Stomach (tissue), 4 donors: Measurements from ENCODE around the gene ZDHHC11.
"Not testable (repeated sequence)": the region's sequence is repeated elsewhere in the genome, so short reads cannot be mapped to it uniquely, and the experiment has no call there.

Experiments
- CTCF ChIP-seq, 7 experiments: fragments of 450-650 bp in 4 of 7; fragments of 200-600 bp in 3 of 7; sonication (generic) in 3 of 7; IDR thresholded peaks; one replicate each; pipeline ENCODE4 v1.5.1; 2016 to 2019; ENCODE audit warnings: antibody characterized with exemption in 7 of 7, control low read depth in 2 of 7, mild to moderate bottlenecking in 1 of 7
- EP300 ChIP-seq: sonication (generic); formaldehyde crosslinking; IDR thresholded peaks from one replicate; pipeline ENCODE4 v1.6.1; 2017; ENCODE audit warnings: antibody characterized with exemption
- POLR2A ChIP-seq, 4 donors: fragments of 450-650 bp; IDR thresholded peaks; one replicate each; pipeline ENCODE4 v1.6.1; 2016; ENCODE audit warnings: antibody characterized with exemption in 4 of 4, control low read depth in 2 of 4, mild to moderate bottlenecking in 1 of 4, moderate library complexity in 1 of 4
- POLR2AphosphoS5 ChIP-seq, 3 donors: sonication (generic); formaldehyde crosslinking; IDR thresholded peaks; one replicate each; pipeline ENCODE4 v1.6.1; 2016; ENCODE audit warnings: antibody characterized with exemption in 3 of 3

GRCh38 chr5:840118-840973 is 10.4 kb downstream of the ZDHHC11 start:
- not testable (repeated sequence) for TF ChIP-seq CTCF (IDR thresholded peaks at IDR 0.05); POLR2AphosphoS5 (IDR thresholded peaks at IDR 0.05); EP300; POLR2A (IDR thresholded peaks at IDR 0.05)
